Tibial nerve (tissue), 4 donors: ENCODE results near the gene ARHGAP26. TPM values are rescaled to one million over a fixed set of nuclear protein-coding genes. Genes with fewer than 3 reads are reported as not detected.

Source experiments
- DNase-seq, 2 donors: peaks; one replicate each; pipeline ENCODE4 v3.0.0-alpha.2; 2019; ENCODE audit warnings: low spot score in 2 of 2
- H3K27ac ChIP-seq, 4 donors: fragments of 200-600 bp; sonication (generic) in 3 of 4; one replicate each; pipeline ENCODE4 v1.5.1; 2017 to 2019; ENCODE audit warnings: mild to moderate bottlenecking in 1 of 4
- H3K27me3 ChIP-seq, 2 donors: fragments of 200-600 bp; sonication (generic) in 1 of 2; one replicate each; pipeline versions ENCODE4 v1.5.1 to v1.6.0; 2017 to 2019
- H3K36me3 ChIP-seq, 3 donors: fragments of 200-600 bp; sonication (generic); one replicate each; pipeline ENCODE4 v1.5.1; 2018 to 2019
- H3K4me1 ChIP-seq, 4 donors: fragments of 200-600 bp; sonication (generic) in 3 of 4; one replicate each; pipeline ENCODE4 v1.5.1; 2017 to 2019
- H3K4me3 ChIP-seq, 4 donors: fragments of 200-600 bp; sonication (generic) in 3 of 4; one replicate each; pipeline ENCODE4 v1.5.1; 2017 to 2019; ENCODE audit warnings: mild to moderate bottlenecking in 1 of 4, moderate library complexity in 1 of 4
- H3K9me3 ChIP-seq, 4 donors: fragments of 200-600 bp; sonication (generic) in 3 of 4; one replicate each; pipeline ENCODE4 v1.5.1; 2017 to 2019
- CTCF ChIP-seq, 5 experiments: fragments of 200-600 bp in 3 of 5; fragments of 450-650 bp in 2 of 5; sonication (generic) in 3 of 5; IDR thresholded peaks; one replicate each; pipeline ENCODE4 v1.5.1; 2016 to 2019; ENCODE audit warnings: antibody characterized with exemption in 5 of 5, mild to moderate bottlenecking in 3 of 5, moderate library complexity in 2 of 5
- EP300 ChIP-seq, 2 donors: sonication (generic); formaldehyde crosslinking; IDR thresholded peaks; one replicate each; pipeline ENCODE4 v1.6.1; 2017; ENCODE audit warnings: antibody characterized with exemption in 2 of 2, mild to moderate bottlenecking in 1 of 2
- POLR2A ChIP-seq, 2 donors: fragments of 450-650 bp; IDR thresholded peaks; one replicate each; pipeline ENCODE4 v1.6.1; 2017; ENCODE audit warnings: antibody characterized with exemption in 2 of 2, mild to moderate bottlenecking in 2 of 2, moderate library complexity in 2 of 2
- WGBS, 2 donors: methylation state at CpG; one replicate each; pipeline ENCODE4 v1.1.5; 2018; 5-methylcytosine and 5-hydroxymethylcytosine counted together
- total RNA-seq, 4 donors: library from RNA; depleted of rRNA; stranded (reverse); fragments of >200 nt; gene quantifications; one replicate each; pipeline ENCODE4 v1.1.0, GENCODE V29; 2016

Gene ARHGAP26
- total RNA-seq, 4 donors from 2014 or later = 33.7 to 77.8 (median 57.8) TPM

- H3K27me3 ChIP-seq = no peaks in the 10 kb centered on the region
- 62 to 63% methylated on average over 4 of the region's 4 CpGs for WGBS, 2 donors
- no peak overlapping the region for H3K4me3 ChIP-seq
- no peak for DNase-seq
- no peak overlapping the region for H3K27ac ChIP-seq
- TF ChIP-seq POLR2A (IDR thresholded peaks at IDR 0.05) = no peak
- no peak for TF ChIP-seq CTCF (IDR thresholded peaks at IDR 0.05)
- TF ChIP-seq EP300 (IDR thresholded peaks at IDR 0.05) = no peak
- H3K36me3 ChIP-seq = no peaks in the 10 kb centered on the region
- no peaks in the 10 kb centered on the region for H3K9me3 ChIP-seq
- peaks cover 0 to 48% (median 9%) of the 10 kb centered on the region in 4 donors for H3K4me1 ChIP-seq
Observed at GRCh38 chr5:142857405-142857804, 87.2 kb downstream of the ARHGAP26 start.

GRCh38 chr5:142859037-142859436 lies 88.9 kb downstream of the ARHGAP26 start:
- TF ChIP-seq POLR2A (IDR thresholded peaks at IDR 0.05) (no peak), EP300 (IDR thresholded peaks at IDR 0.05) (no peak), CTCF (IDR thresholded peaks at IDR 0.05) (no peak)
- Histone ChIP-seq H3K4me3 (no peak overlapping the region), H3K4me1 (peaks cover 0 to 47% (median 9%) of the 10 kb centered on the region in 4 donors), H3K36me3 (no peaks in the 10 kb centered on the region), H3K27ac (no peak overlapping the region), H3K27me3 (no peaks in the 10 kb centered on the region), H3K9me3 (no peaks in the 10 kb centered on the region)
- DNase-seq = no peak
- 93 to 94% methylated on average over 2 of the region's 2 CpGs for WGBS, 2 donors

- 67 to 78% methylated on average over 2 of the region's 2 CpGs for WGBS, 2 donors
- no peak for TF ChIP-seq POLR2A (IDR thresholded peaks at IDR 0.05)
- no peak for TF ChIP-seq EP300 (IDR thresholded peaks at IDR 0.05)
- TF ChIP-seq CTCF (IDR thresholded peaks at IDR 0.05) = no peak
- no peaks in the 10 kb centered on the region for H3K9me3 ChIP-seq
- H3K36me3 ChIP-seq = no peaks in the 10 kb centered on the region
- no peaks in the 10 kb centered on the region for H3K27me3 ChIP-seq
- DNase-seq = no peak
- peaks cover 0 to 39% (median 13%) of the 10 kb centered on the region in 4 donors for H3K4me1 ChIP-seq
- no peak overlapping the region for H3K27ac ChIP-seq
- H3K4me3 ChIP-seq = no peak overlapping the region
Observed at GRCh38 chr5:142860270-142860669, 90.1 kb downstream of the ARHGAP26 start.

- DNase-seq = no peak
- Histone ChIP-seq H3K9me3 (no peaks in the 10 kb centered on the region), H3K27ac (no peak overlapping the region), H3K4me1 (peaks cover 0 to 41% (median 13%) of the 10 kb centered on the region in 4 donors), H3K4me3 (no peak overlapping the region), H3K27me3 (no peaks in the 10 kb centered on the region), H3K36me3 (no peaks in the 10 kb centered on the region)
- TF ChIP-seq POLR2A (IDR thresholded peaks at IDR 0.05) = no peak
- TF ChIP-seq CTCF (IDR thresholded peaks at IDR 0.05) = no peak
- no peak for TF ChIP-seq EP300 (IDR thresholded peaks at IDR 0.05)
- WGBS, 2 donors = 71 to 77% methylated on average over 7 of the region's 7 CpGs
Observed at GRCh38 chr5:142861011-142861410, 90.8 kb downstream of the ARHGAP26 start.

- no peak for TF ChIP-seq CTCF (IDR thresholded peaks at IDR 0.05)
- TF ChIP-seq EP300 (IDR thresholded peaks at IDR 0.05) = no peak
- no peak for TF ChIP-seq POLR2A (IDR thresholded peaks at IDR 0.05)
- no peak overlapping the region for H3K27ac ChIP-seq
- H3K9me3 ChIP-seq = no peaks in the 10 kb centered on the region
- H3K4me3 ChIP-seq = no peak overlapping the region
- peaks cover 0 to 50% (median 17%) of the 10 kb centered on the region in 4 donors for H3K4me1 ChIP-seq
- no peak for DNase-seq
- no peaks in the 10 kb centered on the region for H3K27me3 ChIP-seq
- H3K36me3 ChIP-seq = no peaks in the 10 kb centered on the region
- 66 to 75% methylated on average over 4 of the region's 4 CpGs for WGBS, 2 donors
Observed at GRCh38 chr5:142862594-142862993, 92.4 kb downstream of the ARHGAP26 start.
